Nephron progenitor cell (in vitro differentiated cells): ENCODE data around the gene PGLYRP4.
A peak's percentile ranks its signal among the peaks of the same experiment; 100 is the strongest.

Source experiments
- DNase-seq: peaks from one replicate; pipeline ENCODE4 v3.0.0; 2021
- H3K27ac Mint-ChIP-seq: 2 replicates; pipeline ENCODE4 v1.8.0; 2021; ENCODE audit warnings: mild to moderate bottlenecking, moderate library complexity, mixed read lengths
- H3K27me3 Mint-ChIP-seq: 2 replicates; pipeline ENCODE4 v1.8.0; 2021; ENCODE audit warnings: mild to moderate bottlenecking, low read depth, mixed read lengths; ENCODE audit not compliant: poor library complexity
- H3K36me3 Mint-ChIP-seq: 2 replicates; pipeline ENCODE4 v1.8.0; 2021; ENCODE audit warnings: low read depth, mixed read lengths
- H3K4me1 Mint-ChIP-seq: 2 replicates; pipeline ENCODE4 v1.8.0; 2021; ENCODE audit warnings: mixed read lengths
- H3K4me3 Mint-ChIP-seq: 2 replicates; pipeline ENCODE4 v1.8.0; 2021; ENCODE audit warnings: mild to moderate bottlenecking, moderate library complexity, mixed read lengths
- H3K9me3 Mint-ChIP-seq: 2 replicates; pipeline ENCODE4 v1.8.0; 2021; ENCODE audit warnings: mild to moderate bottlenecking, moderate library complexity, mixed read lengths
- TF ChIP-seq, protein P1 (sequence below): fragments of 200-600 bp; sonication (generic); IDR thresholded peaks from 2 replicates; pipeline ENCODE4 v1.5.0; 2021; ENCODE audit warnings: antibody characterized with exemption

Gene PGLYRP4

GRCh38 chr1:153389973-153390879 lies 41.6 kb upstream of the PGLYRP4 start:
- Mint-ChIP-seq H3K9me3 (no peaks in the 10 kb centered on the region), H3K4me3 (no peak overlapping the region), H3K27ac (no peak overlapping the region), H3K27me3 (peaks cover 16% of the 10 kb centered on the region), H3K36me3 (no peaks in the 10 kb centered on the region), H3K4me1 (no peaks in the 10 kb centered on the region)
- TF ChIP-seq, protein P1, sequence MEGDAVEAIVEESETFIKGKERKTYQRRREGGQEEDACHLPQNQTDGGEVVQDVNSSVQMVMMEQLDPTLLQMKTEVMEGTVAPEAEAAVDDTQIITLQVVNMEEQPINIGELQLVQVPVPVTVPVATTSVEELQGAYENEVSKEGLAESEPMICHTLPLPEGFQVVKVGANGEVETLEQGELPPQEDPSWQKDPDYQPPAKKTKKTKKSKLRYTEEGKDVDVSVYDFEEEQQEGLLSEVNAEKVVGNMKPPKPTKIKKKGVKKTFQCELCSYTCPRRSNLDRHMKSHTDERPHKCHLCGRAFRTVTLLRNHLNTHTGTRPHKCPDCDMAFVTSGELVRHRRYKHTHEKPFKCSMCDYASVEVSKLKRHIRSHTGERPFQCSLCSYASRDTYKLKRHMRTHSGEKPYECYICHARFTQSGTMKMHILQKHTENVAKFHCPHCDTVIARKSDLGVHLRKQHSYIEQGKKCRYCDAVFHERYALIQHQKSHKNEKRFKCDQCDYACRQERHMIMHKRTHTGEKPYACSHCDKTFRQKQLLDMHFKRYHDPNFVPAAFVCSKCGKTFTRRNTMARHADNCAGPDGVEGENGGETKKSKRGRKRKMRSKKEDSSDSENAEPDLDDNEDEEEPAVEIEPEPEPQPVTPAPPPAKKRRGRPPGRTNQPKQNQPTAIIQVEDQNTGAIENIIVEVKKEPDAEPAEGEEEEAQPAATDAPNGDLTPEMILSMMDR: no peak
- no peak for DNase-seq

GRCh38 chr1:153389401-153389800 lies 40.8 kb upstream of the PGLYRP4 start:
- no peaks in the 10 kb centered on the region for H3K4me1 Mint-ChIP-seq
- no peak overlapping the region for H3K4me3 Mint-ChIP-seq
- no peak overlapping the region for H3K27ac Mint-ChIP-seq
- H3K36me3 Mint-ChIP-seq: no peaks in the 10 kb centered on the region
- TF ChIP-seq, protein P1: no peak
- no peak for DNase-seq
- peaks cover 16% of the 10 kb centered on the region for H3K27me3 Mint-ChIP-seq
- H3K9me3 Mint-ChIP-seq: no peaks in the 10 kb centered on the region

- H3K9me3 Mint-ChIP-seq: peaks cover 4% of the 10 kb centered on the region
- TF ChIP-seq, protein P1: no peak
- H3K27ac Mint-ChIP-seq: no peak overlapping the region
- H3K27me3 Mint-ChIP-seq: peaks cover 16% of the 10 kb centered on the region
- H3K4me3 Mint-ChIP-seq: no peak overlapping the region
- DNase-seq: no peak
- H3K4me1 Mint-ChIP-seq: no peaks in the 10 kb centered on the region
- no peaks in the 10 kb centered on the region for H3K36me3 Mint-ChIP-seq
Measured at GRCh38 chr1:153387785-153388184, 39.1 kb upstream of the PGLYRP4 start.

GRCh38 chr1:153387001-153387400 lies 38.4 kb upstream of the PGLYRP4 start:
- Mint-ChIP-seq H3K27ac (peak overlapping the region; percentile 62), H3K9me3 (peaks cover 12% of the 10 kb centered on the region), H3K27me3 (peaks cover 18% of the 10 kb centered on the region), H3K4me1 (no peaks in the 10 kb centered on the region), H3K36me3 (no peaks in the 10 kb centered on the region), H3K4me3 (no peak overlapping the region)
- DNase-seq: no peak
- TF ChIP-seq, protein P1: no peak

- Mint-ChIP-seq H3K9me3 (peaks cover 17% of the 10 kb centered on the region), H3K27me3 (peaks cover 20% of the 10 kb centered on the region), H3K4me3 (no peak overlapping the region), H3K36me3 (no peaks in the 10 kb centered on the region), H3K4me1 (no peaks in the 10 kb centered on the region), H3K27ac (peak overlapping the region; percentile 62)
- TF ChIP-seq, protein P1: no peak
- DNase-seq: no peak
Measured at GRCh38 chr1:153386500-153386901, 37.9 kb upstream of the PGLYRP4 start.
